GM12874 (cell line): ENCODE measurements around the gene ANKFN1.

Experiments used
- TF ChIP-seq, protein P1 (sequence below): IDR thresholded peaks from 2 replicates; pipeline ENCODE4 v1.5.1; 2011; ENCODE audit warnings: low read depth, mild to moderate bottlenecking, control low read depth, low read length, moderate library complexity; ENCODE audit not compliant: insufficient read depth

ANKFN1 gene

DNA sequence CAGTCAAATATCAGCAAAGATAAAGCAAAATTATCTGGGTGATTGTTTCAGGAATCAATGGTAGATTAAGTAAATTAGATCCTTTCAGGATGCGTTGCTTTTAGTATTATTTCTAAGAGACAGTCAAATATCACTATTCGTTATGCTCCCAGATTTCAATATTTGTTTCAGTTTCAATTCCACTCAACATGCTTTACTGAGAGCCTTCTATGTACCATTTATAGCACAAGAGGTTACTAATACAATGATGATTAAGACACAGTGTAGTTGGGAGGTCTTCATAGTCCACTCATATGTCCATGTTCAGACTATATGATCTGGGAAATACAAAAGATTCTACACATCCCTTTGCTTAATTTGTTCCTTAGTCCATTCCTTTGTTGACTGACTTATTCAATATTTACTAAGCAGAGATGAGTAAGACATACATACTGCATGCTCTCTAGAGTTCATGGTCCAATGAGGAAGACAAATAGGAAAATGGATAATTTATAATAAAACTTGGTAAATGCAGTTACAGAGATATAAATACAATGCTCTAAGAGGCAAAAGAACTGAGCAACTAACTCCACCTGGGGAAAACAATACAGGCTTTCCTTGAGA, 352.0 kb downstream of the ANKFN1 start:
- TF ChIP-seq, protein P1, sequence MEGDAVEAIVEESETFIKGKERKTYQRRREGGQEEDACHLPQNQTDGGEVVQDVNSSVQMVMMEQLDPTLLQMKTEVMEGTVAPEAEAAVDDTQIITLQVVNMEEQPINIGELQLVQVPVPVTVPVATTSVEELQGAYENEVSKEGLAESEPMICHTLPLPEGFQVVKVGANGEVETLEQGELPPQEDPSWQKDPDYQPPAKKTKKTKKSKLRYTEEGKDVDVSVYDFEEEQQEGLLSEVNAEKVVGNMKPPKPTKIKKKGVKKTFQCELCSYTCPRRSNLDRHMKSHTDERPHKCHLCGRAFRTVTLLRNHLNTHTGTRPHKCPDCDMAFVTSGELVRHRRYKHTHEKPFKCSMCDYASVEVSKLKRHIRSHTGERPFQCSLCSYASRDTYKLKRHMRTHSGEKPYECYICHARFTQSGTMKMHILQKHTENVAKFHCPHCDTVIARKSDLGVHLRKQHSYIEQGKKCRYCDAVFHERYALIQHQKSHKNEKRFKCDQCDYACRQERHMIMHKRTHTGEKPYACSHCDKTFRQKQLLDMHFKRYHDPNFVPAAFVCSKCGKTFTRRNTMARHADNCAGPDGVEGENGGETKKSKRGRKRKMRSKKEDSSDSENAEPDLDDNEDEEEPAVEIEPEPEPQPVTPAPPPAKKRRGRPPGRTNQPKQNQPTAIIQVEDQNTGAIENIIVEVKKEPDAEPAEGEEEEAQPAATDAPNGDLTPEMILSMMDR: no peak

DNA sequence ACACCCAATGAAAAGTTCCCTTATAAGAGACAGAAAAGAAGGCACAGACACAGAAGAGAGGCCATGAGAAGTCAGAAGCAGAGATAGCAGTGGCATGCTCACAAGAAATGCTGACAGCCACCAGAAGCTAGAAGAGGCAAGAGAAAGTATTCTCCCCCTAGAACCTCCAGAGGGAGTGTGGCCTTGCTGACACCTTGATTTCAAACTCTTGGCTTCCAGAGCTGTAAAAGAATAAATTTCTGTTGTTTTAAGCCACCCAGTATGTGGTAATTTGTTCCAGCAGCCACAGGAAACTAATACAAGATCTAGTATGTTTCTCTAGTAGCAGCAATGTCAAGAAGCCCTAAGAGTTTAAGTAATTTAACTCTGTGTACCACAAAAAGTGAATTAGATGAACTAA, 353.1 kb downstream of the ANKFN1 start:
- TF ChIP-seq, protein P1: no peak

DNA sequence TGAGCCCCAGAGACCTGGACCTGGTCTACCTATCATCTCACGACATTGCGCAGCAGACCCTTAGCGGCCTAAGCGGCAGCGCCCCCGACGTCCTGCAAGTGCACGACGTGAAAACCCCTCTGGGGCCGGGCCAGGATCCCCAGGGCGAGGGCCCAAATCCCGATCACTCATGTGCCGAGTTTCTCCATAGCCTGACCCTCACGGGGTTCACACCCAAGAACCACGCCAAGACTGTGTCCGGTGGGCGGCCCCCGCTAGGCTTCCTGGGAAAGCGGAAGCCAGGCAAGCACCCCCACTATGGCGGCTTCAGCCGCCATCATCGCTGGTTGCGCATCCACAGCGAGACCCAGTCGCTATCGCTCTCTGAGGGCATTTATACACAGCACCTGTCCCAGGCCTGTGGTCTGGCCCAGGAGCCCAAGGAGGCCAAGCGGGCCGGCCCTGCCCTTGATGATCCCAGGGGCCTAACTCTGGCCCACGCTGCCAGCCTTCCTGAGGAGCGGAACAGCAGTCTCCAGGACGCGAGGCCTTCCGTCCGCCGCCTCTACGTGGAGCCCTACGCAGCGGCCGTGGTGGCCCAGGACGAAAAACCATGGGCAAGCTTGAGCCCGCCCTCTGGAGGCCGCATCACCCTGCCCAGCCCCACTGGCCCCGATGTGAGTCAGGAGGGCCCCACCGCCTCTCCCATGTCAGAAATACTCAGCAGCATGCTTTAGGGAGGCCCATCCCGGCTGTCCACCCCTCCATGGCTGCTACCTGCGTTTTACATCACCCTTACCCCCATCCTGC, 357.5 kb downstream of the ANKFN1 start:
- TF ChIP-seq, protein P1: no peak

DNA sequence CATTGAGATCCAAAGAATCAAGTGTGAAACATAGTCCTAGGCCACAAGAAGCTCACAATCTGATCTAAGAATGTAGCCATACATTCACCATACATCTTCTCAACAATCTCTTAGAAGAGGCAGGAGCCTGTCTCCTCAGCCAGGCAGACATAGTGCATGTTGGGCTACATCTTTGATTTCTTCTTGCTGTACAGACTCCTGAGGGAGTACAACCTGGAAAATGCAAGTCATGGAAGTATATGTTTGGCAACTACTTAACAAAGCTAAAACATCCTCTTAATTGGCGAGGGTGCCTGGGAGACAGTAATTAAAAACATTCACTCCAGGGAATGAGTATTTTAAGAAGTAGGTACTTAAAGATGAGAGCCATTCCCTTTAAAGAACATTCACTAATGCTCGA, 361.0 kb downstream of the ANKFN1 start:
- TF ChIP-seq, protein P1: no peak

DNA sequence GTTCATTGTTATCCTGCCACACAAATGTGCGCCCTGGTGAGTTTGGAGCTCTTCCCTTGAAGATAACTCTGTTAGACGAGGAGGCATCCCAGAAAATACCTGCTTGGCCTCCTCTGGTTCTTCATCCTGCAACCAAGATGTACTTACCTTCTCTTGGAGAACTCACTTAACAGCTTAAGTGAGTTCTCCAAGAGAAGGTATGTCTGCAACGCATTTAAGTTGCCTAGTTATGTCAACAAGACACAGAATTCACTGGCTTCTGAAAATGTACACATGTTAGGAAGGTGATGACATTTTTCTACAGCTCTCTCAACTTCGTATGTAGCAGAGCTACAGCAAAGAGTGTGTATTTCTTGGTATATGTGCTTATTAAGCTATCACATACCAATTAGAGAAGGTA, 361.6 kb downstream of the ANKFN1 start:
- TF ChIP-seq, protein P1: no peak

DNA sequence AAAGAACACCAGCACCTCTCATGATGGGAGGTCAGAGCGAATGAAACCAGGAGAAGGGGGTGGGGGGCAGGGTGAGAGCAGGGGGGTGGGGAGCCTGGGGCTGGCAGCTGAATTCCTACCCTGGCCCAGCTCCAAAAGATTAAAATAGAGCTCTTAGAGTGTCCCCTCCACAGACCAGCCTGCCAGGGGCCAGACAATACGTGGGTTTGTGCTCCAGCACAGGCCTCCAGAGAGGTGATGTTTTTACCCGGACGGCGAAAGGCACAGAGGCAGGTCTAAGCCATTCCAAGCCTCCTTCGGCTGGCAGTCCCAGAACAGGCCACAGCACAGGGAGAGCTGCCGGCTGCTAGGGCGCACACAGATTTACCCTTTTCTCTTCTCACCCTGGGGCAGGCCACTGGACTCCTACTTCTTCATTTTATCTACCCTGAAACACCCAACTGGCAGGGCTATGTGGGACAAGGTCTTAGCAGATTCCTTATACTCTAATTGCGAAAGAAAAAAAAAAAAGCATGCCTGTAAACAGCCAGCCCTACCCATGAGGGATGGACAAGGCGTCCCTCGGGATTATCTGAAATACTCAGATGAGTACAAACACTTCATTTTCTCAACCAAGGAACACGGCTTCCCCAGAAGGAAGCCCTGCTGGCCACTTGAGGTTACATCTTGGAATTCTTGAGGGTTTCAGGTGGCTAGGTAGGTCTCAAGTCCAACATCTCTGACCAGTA, 368.3 kb downstream of the ANKFN1 start:
- TF ChIP-seq, protein P1: no peak

DNA sequence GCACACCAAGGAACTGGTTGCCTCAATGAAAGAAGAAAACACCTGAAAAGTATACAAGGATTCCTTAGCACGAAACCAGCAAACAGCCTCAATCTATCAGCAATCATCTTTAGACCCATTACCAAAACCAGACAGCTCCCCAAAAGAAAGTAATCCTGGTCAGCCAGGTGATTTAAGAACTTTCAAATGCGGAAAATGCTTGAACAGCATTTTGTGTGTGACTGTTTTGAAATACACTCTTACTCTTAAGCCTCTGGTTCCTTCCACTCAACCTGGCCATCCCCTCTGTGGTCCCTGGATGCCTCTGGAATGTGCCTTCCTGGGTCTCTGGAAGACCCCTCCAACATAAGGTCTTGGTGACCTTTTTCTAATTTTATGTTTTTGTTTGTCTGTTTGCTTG, 369.8 kb downstream of the ANKFN1 start:
- TF ChIP-seq, protein P1: no peak
